Measurements from ENCODE around the gene EPB41L4A.

Gene EPB41L4A

DNA sequence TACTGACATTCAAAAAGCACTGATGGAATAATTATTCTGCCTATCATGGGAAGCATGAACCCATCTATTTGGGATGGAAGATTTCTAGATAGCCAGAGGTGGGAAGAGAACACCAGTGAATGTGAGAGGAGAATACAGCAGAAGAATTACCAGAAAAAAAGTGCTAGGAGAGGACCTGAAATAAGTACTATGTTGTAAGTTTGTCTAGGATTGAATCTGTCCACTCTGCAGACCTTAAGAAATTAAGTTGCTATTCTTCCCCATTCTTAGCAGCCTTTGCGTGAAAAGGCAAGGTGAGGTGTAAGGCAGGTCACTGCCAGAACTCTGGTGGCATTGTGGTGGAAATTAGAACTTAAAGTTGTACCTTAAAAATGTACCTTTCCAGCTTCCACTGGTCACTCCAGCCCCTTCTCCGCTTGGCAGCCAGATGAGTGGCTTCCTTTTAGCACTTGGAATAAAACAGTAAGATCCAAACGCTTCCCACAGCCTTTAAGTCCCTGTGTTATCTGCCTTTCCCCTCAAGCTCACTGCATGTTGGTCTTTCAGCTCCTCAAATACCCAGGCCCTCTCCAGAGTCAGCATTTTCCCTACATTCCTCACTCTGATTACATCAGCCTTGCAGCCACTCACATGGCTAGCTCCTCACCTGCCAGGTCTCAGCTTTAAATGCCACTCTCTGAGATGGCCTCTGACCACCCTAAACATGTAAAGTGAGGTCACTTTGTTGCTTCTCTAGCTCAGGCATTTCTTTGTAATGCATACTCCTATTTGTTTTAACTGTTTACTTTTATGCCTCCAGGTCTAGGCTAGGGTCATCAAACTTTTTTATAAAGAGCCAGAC lies 253.0 kb downstream of the EPB41L4A start:
- TF ChIP-seq, protein P1, sequence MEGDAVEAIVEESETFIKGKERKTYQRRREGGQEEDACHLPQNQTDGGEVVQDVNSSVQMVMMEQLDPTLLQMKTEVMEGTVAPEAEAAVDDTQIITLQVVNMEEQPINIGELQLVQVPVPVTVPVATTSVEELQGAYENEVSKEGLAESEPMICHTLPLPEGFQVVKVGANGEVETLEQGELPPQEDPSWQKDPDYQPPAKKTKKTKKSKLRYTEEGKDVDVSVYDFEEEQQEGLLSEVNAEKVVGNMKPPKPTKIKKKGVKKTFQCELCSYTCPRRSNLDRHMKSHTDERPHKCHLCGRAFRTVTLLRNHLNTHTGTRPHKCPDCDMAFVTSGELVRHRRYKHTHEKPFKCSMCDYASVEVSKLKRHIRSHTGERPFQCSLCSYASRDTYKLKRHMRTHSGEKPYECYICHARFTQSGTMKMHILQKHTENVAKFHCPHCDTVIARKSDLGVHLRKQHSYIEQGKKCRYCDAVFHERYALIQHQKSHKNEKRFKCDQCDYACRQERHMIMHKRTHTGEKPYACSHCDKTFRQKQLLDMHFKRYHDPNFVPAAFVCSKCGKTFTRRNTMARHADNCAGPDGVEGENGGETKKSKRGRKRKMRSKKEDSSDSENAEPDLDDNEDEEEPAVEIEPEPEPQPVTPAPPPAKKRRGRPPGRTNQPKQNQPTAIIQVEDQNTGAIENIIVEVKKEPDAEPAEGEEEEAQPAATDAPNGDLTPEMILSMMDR (IDR thresholded peaks at IDR 0.05; ENCODE audit: insufficient read depth, low read length): no peak
- TF ChIP-seq GABPA (IDR thresholded peaks at IDR 0.05; ENCODE audit: low read depth) (no peak), POLR2AphosphoS5 (IDR thresholded peaks at IDR 0.05; ENCODE audit: low read depth) (no peak), SPI1 (IDR thresholded peaks at IDR 0.05; ENCODE audit: borderline replicate concordance, low read depth) (no peak)
- TF ChIP-seq, protein P2, sequence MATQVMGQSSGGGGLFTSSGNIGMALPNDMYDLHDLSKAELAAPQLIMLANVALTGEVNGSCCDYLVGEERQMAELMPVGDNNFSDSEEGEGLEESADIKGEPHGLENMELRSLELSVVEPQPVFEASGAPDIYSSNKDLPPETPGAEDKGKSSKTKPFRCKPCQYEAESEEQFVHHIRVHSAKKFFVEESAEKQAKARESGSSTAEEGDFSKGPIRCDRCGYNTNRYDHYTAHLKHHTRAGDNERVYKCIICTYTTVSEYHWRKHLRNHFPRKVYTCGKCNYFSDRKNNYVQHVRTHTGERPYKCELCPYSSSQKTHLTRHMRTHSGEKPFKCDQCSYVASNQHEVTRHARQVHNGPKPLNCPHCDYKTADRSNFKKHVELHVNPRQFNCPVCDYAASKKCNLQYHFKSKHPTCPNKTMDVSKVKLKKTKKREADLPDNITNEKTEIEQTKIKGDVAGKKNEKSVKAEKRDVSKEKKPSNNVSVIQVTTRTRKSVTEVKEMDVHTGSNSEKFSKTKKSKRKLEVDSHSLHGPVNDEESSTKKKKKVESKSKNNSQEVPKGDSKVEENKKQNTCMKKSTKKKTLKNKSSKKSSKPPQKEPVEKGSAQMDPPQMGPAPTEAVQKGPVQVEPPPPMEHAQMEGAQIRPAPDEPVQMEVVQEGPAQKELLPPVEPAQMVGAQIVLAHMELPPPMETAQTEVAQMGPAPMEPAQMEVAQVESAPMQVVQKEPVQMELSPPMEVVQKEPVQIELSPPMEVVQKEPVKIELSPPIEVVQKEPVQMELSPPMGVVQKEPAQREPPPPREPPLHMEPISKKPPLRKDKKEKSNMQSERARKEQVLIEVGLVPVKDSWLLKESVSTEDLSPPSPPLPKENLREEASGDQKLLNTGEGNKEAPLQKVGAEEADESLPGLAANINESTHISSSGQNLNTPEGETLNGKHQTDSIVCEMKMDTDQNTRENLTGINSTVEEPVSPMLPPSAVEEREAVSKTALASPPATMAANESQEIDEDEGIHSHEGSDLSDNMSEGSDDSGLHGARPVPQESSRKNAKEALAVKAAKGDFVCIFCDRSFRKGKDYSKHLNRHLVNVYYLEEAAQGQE (IDR thresholded peaks at IDR 0.05; ENCODE audit: insufficient replicate concordance, low read depth): no peak
- DNase-seq (ENCODE audit: low read depth in 1 of 2, low spot score in 1 of 2): no peak
- Histone ChIP-seq H3K4me3 (replicated peaks; ENCODE audit: insufficient read depth, low read length) (no peak overlapping the region), H3K27me3 (ENCODE audit: insufficient read depth, poor library complexity, severe bottlenecking) (no peaks in the 10 kb centered on the region), H3K27ac (replicated peaks) (no peak overlapping the region)

DNA sequence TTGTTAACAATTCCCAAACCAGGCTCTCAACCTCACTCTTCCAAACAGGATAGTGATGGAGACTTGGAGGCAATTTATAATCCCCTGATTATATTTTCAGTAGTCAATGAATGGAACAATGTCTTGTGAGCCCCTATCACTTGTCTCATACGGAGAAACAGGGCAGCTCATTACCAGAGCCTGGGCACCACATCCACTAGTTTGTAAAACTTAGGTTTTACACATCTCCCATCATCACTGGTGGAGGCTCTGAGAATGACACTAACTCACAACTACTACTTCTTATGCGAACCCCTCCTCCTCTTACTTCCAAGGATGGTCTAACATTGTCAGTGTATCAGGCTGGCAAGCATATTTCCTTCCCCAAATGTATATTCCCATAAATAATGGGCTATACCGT lies 253.7 kb downstream of the EPB41L4A start:
- DNase-seq (ENCODE audit: low read depth in 1 of 2, low spot score in 1 of 2): no peak
- H3K4me3 ChIP-seq (replicated peaks; ENCODE audit: insufficient read depth, low read length): no peak overlapping the region
- H3K27ac ChIP-seq (replicated peaks): no peak overlapping the region
- TF ChIP-seq, protein P2 (IDR thresholded peaks at IDR 0.05; ENCODE audit: insufficient replicate concordance, low read depth): no peak
- TF ChIP-seq POLR2AphosphoS5 (IDR thresholded peaks at IDR 0.05; ENCODE audit: low read depth) (no peak), GABPA (IDR thresholded peaks at IDR 0.05; ENCODE audit: low read depth) (no peak), SPI1 (IDR thresholded peaks at IDR 0.05; ENCODE audit: borderline replicate concordance, low read depth) (no peak)
- TF ChIP-seq, protein P1 (IDR thresholded peaks at IDR 0.05; ENCODE audit: insufficient read depth, low read length): no peak
- H3K27me3 ChIP-seq (ENCODE audit: insufficient read depth, poor library complexity, severe bottlenecking): no peaks in the 10 kb centered on the region

DNA sequence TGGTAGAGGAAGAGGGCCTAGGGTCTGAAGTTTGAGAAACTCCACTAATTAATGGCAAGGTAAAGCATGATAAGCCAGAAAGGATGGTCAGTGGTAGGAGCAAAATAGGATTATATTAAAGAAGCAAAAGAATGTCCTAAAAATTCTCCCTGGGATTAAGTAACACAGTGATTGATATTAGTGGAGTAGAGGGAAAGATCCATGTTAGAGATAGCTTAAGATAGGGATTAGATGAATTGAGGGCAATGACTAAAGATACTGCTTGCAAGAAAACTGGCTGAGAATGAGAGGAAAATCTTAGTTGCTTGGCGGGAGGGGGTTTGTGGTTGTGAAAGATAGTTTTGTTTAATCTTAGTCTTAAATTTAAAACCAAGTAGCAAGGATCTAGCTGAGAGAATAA lies 255.6 kb downstream of the EPB41L4A start:
- H3K27me3 ChIP-seq (ENCODE audit: insufficient read depth, poor library complexity, severe bottlenecking): no peaks in the 10 kb centered on the region
- TF ChIP-seq, protein P1 (IDR thresholded peaks at IDR 0.05; ENCODE audit: insufficient read depth, low read length): no peak
- TF ChIP-seq, protein P2 (IDR thresholded peaks at IDR 0.05; ENCODE audit: insufficient replicate concordance, low read depth): no peak
- TF ChIP-seq POLR2AphosphoS5 (IDR thresholded peaks at IDR 0.05; ENCODE audit: low read depth) (no peak), GABPA (IDR thresholded peaks at IDR 0.05; ENCODE audit: low read depth) (no peak), SPI1 (IDR thresholded peaks at IDR 0.05; ENCODE audit: borderline replicate concordance, low read depth) (no peak)
- H3K4me3 ChIP-seq (replicated peaks; ENCODE audit: insufficient read depth, low read length): no peak overlapping the region
- H3K27ac ChIP-seq (replicated peaks): no peak overlapping the region
- DNase-seq (ENCODE audit: low read depth in 1 of 2, low spot score in 1 of 2): no peak

All from HL-60 (cell line).